Heart left ventricle (tissue), 13 donors: ENCODE measurements around the gene PDE10A.

Experiments used
- POLR2A ChIP-seq, 2 donors: fragments of 450-650 bp; IDR thresholded peaks; one replicate each; pipeline ENCODE4 v1.6.1; 2017; ENCODE audit warnings: antibody characterized with exemption in 2 of 2, mild to moderate bottlenecking in 2 of 2, moderate library complexity in 2 of 2
- TF ChIP-seq, protein P1 (sequence below), 12 donors: fragments of 200-600 bp; sonication (generic) in 4 of 12; IDR thresholded peaks; one replicate each; pipeline versions ENCODE4 v1.5.0 to v1.8.0; 2018 to 2022; ENCODE audit warnings: antibody characterized with exemption in 12 of 12, mild to moderate bottlenecking in 5 of 12
- donor health status: ischemic (EF 13 %, LVEDD 7.1; RV severe dilation, severe dysfunction).
- donor health status: DM: no; HTN: yes; CAD: no.
- donor health status: DM: no; HTN: no; CAD: no.
- donor health status: ischemic (EF 25% LVEDD 6.9; RV normal size, moderate dysfunction).
- donor health status: ischemic (EF 25% LVEDD 5.7; RV mildly dilated, moderate dysfunction).
- donor health status: ischemic (EF 35%, LVEDD 5.7; RV mildly dilated, moderate dysfunction).
- donor health status: nonischemic (EF 11% LVEDD 7.7; RV severe dilation, severe dysfunction).
- donor health status: DM: yes; HTN: yes; CAD: no.
- donor health status: PGD.
- donor health status: ischemic (EF 29% LVEDD 5.4; RV normal size, mild dysfunction).
- donor health status: nonischemic (EF 23%, LVEDD 6.1; RV moderate dilation, normal function).

DNA sequence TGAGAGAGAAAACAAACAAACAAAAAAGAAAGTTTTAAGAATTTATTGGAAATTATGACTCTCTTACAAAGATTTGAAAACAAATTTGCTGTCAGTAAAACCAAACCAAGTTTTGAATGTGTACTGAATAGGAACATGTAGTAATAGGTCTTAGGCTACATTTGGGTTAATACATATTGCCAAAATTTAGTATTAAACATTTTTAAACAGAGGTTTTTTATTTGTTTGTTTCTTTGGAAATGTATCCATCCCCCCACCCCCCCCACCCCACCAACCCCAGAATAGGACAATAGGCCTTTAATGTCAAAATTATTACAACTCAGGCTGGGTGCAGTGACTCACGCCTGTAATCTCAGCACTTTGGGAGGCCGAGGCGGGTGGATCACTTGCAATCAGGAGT is 356.1 kb downstream of the PDE10A start:
- TF ChIP-seq POLR2A (IDR thresholded peaks at IDR 0.05), result no peak
- TF ChIP-seq, protein P1, sequence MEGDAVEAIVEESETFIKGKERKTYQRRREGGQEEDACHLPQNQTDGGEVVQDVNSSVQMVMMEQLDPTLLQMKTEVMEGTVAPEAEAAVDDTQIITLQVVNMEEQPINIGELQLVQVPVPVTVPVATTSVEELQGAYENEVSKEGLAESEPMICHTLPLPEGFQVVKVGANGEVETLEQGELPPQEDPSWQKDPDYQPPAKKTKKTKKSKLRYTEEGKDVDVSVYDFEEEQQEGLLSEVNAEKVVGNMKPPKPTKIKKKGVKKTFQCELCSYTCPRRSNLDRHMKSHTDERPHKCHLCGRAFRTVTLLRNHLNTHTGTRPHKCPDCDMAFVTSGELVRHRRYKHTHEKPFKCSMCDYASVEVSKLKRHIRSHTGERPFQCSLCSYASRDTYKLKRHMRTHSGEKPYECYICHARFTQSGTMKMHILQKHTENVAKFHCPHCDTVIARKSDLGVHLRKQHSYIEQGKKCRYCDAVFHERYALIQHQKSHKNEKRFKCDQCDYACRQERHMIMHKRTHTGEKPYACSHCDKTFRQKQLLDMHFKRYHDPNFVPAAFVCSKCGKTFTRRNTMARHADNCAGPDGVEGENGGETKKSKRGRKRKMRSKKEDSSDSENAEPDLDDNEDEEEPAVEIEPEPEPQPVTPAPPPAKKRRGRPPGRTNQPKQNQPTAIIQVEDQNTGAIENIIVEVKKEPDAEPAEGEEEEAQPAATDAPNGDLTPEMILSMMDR (IDR thresholded peaks at IDR 0.05), result no peak
